HEK293 (cell line): ENCODE results near the gene CD164.

Experiments used
- YY1 ChIP-seq: fragments of 450-650 bp; formaldehyde crosslinking; IDR thresholded peaks from 2 replicates; pipeline ENCODE4 v1.5.1; 2018; ENCODE audit warnings: missing biosample characterization, missing genetic modification characterization
- ZNF747 ChIP-seq: fragments of 450-650 bp; formaldehyde crosslinking; IDR thresholded peaks from 2 replicates; pipeline ENCODE4 v1.5.1; 2016; ENCODE audit warnings: missing biosample characterization, missing genetic modification characterization
- ZNF76 ChIP-seq: fragments of 450-650 bp; formaldehyde crosslinking; IDR thresholded peaks from 2 replicates; pipeline ENCODE4; 2016; ENCODE audit warnings: low read depth, missing biosample characterization, missing genetic modification characterization, borderline replicate concordance
- TF ChIP-seq, protein P1 (sequence below): fragments of 450-650 bp; formaldehyde crosslinking; IDR thresholded peaks from 2 replicates; pipeline ENCODE4 v1.5.1; 2016; ENCODE audit warnings: missing biosample characterization, missing genetic modification characterization
- TF ChIP-seq, protein P2 (sequence below): fragments of 450-650 bp; formaldehyde crosslinking; IDR thresholded peaks from 2 replicates; pipeline ENCODE4 v1.5.1; 2016; ENCODE audit warnings: missing biosample characterization, missing genetic modification characterization

DNA sequence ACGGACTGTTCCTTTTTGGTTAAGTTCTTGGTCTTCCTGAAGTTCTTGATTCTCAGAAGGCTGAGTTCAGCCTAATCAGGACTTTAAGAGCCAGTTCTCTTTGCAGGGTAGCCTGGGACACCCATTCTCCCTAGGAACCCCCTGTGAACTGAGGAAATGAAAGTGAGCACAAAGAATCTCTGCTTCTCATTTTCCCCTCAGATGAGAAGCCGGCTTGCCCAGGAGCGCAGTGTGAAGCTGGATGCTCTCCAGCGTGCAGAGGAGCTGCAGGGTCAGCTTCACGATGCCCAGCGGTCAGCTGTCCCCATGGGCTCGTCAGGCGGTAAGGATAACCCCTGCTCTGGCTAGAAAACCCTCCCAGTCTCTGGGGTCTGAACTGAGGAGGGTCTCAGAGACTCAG, 34.0 kb downstream of the CD164 start:
- TF ChIP-seq ZNF747, result no peak
- TF ChIP-seq, protein P1, sequence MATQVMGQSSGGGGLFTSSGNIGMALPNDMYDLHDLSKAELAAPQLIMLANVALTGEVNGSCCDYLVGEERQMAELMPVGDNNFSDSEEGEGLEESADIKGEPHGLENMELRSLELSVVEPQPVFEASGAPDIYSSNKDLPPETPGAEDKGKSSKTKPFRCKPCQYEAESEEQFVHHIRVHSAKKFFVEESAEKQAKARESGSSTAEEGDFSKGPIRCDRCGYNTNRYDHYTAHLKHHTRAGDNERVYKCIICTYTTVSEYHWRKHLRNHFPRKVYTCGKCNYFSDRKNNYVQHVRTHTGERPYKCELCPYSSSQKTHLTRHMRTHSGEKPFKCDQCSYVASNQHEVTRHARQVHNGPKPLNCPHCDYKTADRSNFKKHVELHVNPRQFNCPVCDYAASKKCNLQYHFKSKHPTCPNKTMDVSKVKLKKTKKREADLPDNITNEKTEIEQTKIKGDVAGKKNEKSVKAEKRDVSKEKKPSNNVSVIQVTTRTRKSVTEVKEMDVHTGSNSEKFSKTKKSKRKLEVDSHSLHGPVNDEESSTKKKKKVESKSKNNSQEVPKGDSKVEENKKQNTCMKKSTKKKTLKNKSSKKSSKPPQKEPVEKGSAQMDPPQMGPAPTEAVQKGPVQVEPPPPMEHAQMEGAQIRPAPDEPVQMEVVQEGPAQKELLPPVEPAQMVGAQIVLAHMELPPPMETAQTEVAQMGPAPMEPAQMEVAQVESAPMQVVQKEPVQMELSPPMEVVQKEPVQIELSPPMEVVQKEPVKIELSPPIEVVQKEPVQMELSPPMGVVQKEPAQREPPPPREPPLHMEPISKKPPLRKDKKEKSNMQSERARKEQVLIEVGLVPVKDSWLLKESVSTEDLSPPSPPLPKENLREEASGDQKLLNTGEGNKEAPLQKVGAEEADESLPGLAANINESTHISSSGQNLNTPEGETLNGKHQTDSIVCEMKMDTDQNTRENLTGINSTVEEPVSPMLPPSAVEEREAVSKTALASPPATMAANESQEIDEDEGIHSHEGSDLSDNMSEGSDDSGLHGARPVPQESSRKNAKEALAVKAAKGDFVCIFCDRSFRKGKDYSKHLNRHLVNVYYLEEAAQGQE, result no peak
- TF ChIP-seq ZNF76 (tag by site-specific recombination), result no peak
- TF ChIP-seq, protein P2, sequence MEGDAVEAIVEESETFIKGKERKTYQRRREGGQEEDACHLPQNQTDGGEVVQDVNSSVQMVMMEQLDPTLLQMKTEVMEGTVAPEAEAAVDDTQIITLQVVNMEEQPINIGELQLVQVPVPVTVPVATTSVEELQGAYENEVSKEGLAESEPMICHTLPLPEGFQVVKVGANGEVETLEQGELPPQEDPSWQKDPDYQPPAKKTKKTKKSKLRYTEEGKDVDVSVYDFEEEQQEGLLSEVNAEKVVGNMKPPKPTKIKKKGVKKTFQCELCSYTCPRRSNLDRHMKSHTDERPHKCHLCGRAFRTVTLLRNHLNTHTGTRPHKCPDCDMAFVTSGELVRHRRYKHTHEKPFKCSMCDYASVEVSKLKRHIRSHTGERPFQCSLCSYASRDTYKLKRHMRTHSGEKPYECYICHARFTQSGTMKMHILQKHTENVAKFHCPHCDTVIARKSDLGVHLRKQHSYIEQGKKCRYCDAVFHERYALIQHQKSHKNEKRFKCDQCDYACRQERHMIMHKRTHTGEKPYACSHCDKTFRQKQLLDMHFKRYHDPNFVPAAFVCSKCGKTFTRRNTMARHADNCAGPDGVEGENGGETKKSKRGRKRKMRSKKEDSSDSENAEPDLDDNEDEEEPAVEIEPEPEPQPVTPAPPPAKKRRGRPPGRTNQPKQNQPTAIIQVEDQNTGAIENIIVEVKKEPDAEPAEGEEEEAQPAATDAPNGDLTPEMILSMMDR (tag by site-specific recombination), result no peak
- TF ChIP-seq YY1 (tag by site-specific recombination), result no peak
